ENCODE results near the gene ZNG1B. TPM values are rescaled to one million over a fixed set of nuclear protein-coding genes. Genes with fewer than 3 reads are reported as not detected.
"Not testable (repeated sequence)": the region's sequence is repeated elsewhere in the genome, so short reads cannot be mapped to it uniquely, and the experiment has no call there.

ZNG1B gene
- total RNA-seq, 1 experiment from 2014 or later = 64.3 TPM

DNA sequence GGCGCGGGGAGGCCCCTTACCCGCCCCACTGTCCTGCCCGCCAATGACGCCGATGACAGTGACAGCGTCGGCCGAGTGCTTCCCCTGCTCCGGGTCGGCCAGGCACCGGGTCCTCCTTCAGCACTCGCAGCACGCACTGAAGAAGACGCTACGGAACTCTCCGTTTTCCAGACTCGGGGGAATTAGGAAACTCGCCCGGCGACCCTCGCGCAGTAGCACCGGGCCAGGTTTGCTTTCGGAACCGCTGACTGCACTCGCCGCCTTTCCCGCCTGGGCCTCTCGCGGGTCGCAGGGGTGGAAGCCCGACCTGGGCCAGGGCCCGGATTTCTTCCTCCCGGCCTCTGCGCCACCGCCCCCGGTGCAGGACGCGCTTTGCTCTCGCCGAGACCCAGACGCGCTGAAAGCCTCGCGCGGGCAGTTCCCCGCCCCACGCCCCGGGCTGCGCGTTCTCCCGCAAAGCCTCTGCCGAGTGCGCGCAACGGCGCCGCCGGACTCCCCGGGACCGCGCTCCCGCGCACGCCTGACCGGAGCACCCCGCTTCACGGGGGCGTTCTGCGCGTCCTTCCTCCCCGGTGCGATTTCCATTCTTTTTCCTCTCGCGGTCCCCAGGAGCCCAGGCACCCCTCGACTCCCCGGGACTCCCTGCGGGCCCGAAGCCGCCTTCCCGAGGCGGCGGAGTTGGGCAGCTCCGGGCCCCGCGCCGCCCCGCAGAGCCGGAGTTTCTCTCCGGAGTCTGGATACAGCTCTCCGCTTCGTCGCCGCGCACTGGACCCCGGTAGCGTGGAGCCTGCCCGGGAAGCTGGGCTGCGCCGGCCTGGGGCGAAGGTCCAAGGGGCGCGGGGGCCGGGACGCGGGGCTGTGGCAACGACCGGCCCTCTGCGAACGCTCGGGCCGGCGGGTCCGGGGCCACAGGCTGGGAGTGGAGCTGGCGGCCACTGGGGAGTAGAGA, 65.9 kb downstream of the ZNG1B start:
- DNase-seq (ENCODE audit: low spot score) = not testable (repeated sequence)

DNA sequence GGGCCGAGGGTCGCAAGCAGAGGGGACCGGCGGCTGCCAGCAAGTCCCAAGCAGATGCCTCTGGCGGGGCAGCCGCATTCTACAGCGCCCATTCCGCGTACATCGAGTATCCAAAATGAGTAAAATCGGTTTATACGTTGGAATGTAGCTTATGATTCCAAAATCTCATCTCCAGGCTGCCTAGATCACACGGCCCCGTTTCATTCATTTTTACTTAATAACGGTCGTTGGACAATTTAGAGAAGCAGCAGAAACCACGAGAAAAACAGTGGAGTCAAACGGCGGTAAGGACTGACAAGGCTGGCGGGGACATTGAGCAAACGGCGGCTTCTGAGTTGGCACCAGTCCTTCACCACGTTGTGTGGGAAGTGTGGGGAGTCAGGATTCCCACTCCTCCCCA, 66.6 kb downstream of the ZNG1B start:
- DNase-seq (ENCODE audit: low spot score) = not testable (repeated sequence)

DNA sequence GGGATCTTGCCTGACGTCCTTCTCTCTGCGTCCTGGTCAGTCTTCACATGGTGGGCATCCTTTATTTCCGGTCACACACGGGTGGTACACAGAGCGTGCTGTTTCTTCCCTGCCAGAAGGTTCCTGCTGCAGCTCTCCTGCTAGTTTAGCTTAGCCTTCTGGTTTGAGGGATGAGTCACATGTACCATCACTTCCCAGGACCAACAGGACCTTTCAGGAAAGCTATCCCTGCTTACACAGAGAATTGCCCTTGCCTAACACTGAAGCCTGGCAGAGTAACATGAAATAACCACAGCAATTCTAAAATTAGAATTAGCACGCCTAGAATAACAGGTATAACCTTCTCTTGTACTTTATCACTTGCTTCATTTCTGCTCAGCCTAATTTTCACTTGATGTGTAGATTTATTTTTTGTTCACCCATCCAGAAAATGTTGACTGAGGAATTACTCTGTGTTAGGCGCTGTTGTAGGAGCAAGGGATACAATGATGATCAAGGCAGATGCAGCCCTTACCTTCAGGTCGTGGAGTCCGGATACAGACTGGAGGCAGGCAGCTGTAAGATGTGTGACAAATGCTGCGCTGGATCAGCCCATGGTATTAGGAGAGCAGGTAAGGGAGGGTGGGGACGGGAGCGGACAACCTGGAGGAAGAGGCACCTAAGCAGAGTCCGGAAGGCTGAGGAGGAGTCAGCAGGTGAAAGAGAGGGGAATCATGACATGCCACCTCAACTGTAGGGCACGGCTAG, 70.1 kb downstream of the ZNG1B start:
- DNase-seq (ENCODE audit: low spot score) = not testable (repeated sequence)

DNA sequence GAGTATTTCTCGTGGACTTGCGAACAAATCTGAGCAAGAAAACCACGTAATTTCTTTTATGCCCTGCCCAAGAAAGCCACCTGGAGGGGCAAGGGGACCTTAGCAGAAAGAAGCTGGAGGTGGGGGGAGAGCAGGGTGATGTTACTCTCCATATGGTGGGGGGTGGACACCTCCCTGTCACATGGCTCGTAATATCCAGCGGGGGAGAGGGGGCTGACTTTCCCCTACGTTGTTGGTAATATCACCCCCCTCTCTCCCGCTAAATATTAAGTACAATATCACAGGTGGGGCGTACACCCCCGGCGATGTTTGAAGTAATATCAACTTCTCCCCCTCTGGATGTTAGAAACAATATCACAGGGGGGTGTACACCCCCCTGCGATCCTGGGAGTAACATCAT, 70.7 kb downstream of the ZNG1B start:
- not testable (repeated sequence) for DNase-seq (ENCODE audit: low spot score)

DNA sequence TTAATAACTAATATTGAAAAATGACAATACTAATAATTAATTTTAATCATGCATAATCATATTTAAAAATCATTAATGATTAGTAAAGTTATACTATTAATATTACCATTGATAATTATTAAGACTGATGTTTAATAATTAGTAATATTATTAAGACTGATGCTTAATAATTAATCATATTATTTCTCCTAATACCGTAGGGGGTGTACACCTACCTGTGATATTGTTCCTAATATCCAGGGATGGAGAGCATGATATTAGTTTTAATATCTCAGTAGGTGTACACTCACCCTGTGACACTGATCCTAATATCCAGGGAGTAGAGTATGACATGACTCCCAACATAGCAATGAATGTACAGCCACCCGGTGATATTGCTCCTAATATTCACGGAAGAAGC, 73.4 kb downstream of the ZNG1B start:
- DNase-seq (ENCODE audit: low spot score) = not testable (repeated sequence)

DNA sequence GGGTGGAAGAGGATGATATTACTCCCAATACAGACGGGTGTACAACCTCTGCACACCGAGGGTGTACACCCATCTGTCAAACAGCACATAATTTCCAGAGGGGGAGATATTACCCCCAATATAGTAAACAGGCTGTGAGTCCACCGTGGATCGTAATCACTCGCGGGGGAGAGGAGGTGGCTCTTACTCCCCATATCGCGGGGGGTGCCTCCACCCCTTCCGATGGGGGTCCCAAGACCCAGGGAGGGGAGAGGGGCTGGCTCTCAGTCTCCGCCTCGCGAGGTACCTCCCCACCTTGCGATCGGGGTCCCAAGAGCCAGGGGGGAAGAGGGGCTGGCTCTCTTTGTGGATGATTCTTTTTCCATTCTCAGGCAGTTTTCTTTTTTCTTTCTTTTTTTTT, 74.4 kb downstream of the ZNG1B start:
- DNase-seq (ENCODE audit: low spot score) = not testable (repeated sequence)

DNA sequence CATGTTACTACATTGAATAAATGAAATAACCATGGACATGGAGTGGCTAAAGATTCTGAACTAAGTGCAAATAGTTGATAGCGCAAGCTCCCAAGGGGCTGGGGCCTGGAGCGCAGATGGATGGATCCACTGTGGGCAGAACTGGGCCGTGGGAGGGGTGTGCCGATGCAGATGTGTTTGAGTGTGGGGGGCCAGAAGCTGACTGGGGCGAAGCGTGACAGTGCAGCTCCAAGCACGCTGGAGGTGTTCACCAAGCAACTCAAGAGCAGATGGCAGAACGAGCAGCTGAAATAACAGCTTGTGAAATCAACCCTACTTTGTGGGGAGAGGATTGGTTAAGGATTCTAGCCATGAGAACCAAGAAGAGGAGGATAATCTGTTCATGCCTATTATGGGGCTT, 78.0 kb downstream of the ZNG1B start:
- DNase-seq (ENCODE audit: low spot score) = not testable (repeated sequence)

DNA sequence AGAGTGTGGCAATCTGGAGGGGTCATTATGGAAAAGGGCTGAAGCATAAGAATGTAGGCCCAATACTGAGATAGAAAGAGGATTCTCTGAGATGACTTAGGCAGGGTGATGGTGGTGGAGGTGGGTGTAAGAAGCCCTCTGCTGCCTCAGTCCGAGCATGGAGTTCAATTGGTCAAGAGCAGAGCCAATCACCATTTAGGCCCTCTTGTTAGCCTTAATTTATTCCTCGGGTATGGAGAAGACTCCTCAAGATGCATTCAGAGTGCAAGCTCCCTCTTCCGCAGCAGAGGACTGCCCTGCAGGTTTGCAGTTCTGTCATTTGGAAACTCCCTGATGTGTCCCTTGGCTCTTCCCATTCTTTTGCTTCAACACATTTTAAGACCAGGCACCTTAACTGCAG, 78.5 kb downstream of the ZNG1B start:
- not testable (repeated sequence) for DNase-seq (ENCODE audit: low spot score)

DNA sequence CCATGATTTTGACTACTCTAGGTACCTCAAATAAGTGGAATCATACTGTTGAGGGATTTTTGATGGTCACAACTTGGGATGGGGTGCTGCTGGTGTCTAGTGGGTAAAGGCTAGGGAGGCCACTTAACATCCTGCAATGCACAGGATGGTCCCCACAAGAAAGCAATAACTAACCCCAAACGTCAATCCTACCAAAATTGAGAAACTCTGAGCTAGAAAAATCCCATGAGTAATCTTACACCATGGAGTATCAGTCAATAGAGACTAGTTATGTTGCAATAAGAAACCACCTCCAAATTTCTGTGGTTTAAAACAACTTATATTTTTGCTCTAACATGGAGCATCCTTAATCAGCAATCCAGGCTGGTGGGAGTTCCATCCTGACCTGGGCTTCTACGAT, 79.5 kb downstream of the ZNG1B start:
- DNase-seq (ENCODE audit: low spot score) = not testable (repeated sequence)

DNA sequence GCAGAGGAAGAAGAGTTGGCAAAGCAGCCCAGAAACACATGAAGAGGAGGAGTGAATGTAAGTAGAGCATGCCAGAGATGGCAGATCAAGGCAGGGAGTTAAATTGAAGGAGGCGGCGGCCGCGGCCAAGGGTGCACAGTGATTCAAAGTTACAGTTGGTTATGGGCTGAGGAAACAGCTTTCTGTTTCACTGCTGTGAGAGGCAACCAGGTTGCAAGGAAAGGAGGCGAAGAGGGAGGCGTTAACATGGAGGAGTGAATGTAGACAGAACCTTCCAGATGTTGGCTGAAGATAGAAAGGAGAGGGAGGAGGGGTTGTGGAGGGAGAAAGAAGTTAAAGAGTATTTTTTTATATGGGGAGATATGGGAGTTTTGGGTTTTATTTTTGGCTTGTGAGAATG, 83.3 kb downstream of the ZNG1B start:
- not testable (repeated sequence) for DNase-seq (ENCODE audit: low spot score)

DNA sequence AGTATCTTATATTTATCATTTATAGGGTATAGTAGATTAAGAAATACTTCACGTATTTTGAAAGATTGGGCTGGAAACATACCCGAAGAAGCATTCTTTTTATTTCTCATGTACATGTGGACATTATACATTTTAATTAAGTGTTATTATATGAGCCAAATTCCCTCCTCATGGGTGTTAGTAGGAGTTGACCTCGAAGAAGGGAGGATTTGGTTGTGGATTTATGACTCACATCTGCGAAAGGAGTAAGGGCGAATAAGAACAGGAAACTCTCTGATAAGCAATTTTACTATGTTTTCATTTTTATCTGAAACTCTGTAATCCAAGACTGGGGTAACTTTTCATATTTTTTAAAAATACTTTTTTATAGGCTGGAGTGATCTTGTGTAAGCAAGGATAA, 84.0 kb downstream of the ZNG1B start:
- not testable (repeated sequence) for DNase-seq (ENCODE audit: low spot score)

DNA sequence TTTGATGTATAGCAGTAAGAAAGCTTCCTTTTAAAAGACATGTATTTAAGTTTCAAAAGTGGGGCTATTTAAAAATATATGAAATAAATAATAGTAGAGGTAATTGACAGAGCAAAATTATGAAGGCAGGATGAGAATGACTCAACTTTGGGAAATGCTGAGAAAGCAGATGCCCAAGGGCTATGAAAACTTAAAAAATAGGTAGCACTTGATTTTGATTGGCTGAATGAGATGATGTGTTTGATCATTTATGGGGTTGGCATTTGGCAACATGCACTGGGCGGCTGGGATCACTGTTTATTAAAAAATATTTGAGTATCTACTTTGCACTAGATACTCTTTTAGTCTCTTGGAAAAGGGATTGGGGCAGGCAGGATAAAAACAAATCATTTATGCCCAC, 87.5 kb downstream of the ZNG1B start:
- DNase-seq (ENCODE audit: low spot score) = not testable (repeated sequence)

DNA sequence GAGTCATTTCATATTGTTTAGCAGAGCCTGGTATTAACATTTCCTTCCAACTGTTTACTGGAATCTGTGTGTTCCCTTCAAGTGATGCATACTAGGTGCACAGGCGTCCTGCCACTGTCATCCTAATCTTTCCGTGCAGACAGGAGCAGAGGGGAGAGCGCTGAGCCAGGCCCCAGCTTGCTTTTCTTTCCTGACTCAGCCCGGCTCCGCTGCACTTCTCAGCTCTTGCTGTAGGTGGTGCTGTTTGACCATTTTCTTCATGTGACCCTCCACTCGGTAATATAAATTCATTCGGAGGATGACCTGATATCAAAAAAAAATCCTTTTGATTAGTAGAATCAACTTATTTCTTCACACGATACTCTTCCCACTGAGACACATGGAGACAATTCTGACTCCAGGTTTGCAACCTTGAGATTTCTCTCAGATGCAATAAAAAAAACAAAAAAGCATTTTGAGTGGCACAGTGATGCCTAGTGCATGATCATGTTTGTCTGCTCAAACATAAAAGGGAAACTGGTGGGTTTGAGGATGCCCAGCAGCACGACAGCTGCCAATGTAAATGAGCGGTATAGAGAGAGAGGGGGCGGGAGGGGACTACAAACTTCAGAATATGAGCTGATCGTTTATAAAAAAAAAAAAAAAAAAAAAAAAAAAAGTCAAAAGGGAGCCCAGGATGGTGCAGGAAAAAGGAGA, 90.0 kb downstream of the ZNG1B start:
- DNase-seq (ENCODE audit: low spot score) = not testable (repeated sequence)

DNA sequence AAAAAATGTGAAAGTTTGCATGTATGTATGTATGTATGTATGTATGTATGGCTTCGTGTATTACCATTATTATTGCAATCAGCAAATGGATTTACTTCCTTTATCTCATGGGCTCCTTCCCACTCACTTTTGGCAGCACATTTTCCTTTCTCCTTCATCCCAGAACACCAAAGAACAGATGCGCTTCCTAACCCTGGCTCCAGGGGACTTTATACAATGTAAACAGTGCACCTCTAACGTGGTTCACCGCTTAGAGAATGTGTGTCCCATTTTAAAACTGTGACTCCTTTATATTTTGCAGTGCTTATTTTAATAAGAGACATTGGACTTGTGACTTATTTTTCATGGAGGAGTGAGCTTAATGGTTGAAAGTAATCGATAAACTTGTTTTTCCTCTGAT, 90.6 kb downstream of the ZNG1B start:
- DNase-seq (ENCODE audit: low spot score) = not testable (repeated sequence)

DNA sequence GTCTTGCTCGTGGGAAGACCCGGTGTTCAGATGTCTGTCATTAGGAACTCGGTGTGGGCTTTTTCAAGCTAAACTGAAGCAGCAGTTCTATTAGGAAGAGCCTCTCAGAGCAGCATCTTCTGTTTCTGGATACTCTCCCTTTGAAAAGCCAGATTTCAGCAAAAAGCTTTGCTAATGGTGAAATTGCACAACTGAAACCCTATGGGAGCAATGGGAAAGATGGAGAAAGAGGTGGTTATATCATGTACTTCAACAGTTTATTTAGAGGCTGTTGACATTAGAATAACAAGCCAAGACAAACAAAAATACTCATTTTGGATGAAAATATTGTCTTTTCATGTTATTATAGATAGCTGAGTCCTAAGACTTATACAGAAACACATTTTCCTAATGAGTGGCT, 91.4 kb downstream of the ZNG1B start:
- DNase-seq (ENCODE audit: low spot score) = not testable (repeated sequence)

DNA sequence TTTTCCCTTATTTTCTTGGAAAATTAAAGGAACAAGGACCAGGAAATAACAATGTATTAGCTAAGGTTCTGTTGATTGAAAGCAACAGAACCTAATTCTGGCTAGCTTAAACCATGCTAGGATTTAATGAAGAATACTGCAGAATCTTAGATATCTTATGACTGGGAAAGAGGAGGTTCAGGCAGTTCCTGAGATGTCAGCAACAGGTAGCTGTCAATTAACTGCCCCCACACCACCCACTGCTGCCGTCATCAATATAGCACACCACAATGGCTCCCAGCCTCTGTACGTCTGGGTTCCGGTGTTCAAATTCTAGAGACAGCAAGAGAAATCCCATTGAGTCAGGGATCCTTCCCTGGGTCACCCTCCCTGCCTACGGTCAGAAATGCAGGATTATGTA, 95.5 kb downstream of the ZNG1B start:
- not testable (repeated sequence) for DNase-seq (ENCODE audit: low spot score)

DNA sequence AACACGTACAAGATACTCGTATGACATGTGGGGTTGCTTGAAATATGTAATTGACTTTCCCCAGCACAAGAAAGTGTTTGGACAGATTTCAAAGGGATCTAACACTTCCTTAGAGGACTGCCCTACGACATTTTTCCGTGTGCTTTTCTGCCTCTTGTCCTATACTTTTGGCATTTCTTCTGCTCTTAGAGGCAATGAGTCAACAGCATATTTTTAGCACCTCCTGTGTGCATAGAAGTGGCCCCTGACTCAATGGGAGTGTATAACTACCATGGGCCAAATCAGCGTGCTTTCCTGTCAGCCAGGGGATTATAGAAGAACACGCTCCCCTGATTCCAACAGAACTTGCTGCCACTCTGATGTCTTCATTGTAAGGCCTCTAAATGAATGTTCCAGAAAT, 99.1 kb downstream of the ZNG1B start:
- DNase-seq (ENCODE audit: low spot score) = not testable (repeated sequence)

DNA sequence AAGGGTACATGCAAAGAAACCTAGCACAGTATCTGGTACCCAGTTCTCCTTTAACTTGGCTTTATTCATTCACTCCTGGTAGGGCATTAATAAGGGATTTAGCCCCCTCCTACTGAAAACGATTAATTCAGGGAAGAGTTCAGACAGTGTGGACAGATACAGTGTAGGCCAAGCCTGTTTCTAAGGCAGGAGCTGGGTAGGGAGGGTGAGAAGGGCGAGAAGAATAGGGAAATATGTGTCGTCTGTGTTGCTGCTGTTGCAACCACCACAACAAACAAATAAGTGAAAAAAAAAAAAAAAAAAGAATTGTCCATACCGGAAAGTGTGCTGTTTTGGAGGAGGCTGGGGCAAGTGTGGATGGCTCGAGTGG, 103.3 kb downstream of the ZNG1B start:
- DNase-seq (ENCODE audit: low spot score) = not testable (repeated sequence)

DNA sequence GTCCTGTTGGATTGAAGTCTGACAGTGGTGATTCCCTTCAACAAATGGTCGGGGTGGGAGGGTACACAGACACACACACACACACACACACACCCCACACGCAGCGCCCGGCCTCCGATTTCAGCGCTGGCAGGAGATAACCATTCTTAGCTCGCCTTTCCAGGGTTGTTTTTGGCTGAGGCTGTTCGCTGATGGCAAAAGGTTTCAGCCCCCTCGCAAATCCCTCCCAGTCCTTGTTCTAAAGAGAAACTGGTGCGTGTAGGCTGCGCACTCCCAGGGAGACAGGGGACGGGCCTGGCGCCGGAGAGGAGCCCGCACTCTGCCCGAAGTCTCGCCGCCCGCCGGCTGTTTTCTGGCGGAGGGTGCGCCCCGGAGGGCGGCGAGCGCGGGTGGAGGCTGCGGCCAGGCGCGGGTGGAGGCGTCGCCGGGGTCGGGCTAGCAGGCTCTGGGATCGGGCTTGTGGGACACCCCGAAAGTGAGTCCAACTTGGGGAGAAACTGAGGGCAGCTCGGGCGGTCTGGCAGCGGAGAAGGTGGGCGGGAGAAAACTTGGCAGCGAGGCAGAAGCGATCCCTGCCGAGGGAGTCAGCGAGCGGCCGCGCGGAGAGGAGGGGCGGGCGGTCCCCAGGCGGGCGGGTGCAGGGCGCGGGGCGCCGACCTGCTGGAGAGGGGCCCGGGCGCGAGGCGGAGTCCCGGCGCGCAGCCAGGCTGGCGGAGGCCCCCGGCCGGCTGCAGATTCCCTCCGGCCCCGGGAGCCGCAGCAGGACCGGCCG, 103.9 kb downstream of the ZNG1B start:
- not testable (repeated sequence) for DNase-seq (ENCODE audit: low spot score)

DNA sequence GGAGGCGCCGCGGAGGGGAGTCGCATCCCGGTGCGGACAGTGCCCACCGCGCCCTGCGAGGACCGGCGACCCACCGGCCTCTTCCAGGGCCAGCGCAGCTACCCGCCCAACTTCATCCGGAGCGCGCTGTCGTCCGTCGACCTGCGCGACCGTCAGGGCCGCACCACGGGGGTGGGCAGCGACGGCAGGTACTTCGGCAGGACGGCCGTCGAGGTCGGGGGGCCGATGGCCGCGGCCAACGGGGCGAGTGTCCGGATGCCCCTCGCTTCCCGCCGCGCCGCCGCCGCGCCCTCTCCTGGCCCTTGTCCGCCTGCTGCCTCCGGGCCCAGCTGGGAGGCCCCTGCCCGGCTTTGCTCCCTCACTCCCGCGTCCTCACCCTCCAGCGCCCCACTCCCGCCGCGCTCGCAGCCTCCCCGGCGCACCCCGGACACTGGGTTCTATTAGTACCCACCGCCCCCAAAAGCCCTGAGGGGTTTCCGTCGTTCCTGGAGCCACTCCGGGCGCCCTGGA, 104.5 kb downstream of the ZNG1B start:
- not testable (repeated sequence) for DNase-seq (ENCODE audit: low spot score)

DNA sequence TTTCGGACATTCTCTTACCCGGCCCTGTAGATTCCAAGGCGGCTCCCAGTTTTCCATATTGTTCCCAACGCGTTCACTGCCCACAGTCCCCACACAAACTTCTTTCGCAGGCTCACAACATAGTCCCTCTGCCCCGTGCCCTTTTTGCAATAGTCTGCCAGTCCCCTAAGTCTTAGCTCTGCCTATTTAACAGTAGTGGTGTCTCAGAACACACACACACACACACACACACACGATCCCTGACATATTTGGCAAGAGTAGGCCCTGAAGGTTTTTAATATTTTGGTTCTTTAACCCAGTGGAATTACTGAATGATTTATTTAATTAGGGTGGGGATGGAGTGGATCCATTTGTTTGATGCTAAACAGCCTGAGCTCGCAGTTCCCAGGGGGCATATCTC, 105.0 kb downstream of the ZNG1B start:
- not testable (repeated sequence) for DNase-seq (ENCODE audit: low spot score)

Measured in H4 (cell line).